HCT116 (cell line): Measurements from ENCODE around the gene THEM4. TPM values are rescaled to one million over a fixed set of nuclear protein-coding genes. Genes with fewer than 3 reads are reported as not detected.

ENCODE experiments used
- ATAC-seq: fragments of 200-7000 bp; cut with Tn5 transposase; 2 replicates; pipeline ENCODE4 v1.9.1; 2020; ENCODE audit warnings: mild to moderate bottlenecking, moderate library complexity
- BruUV-seq: library from RNA; stranded (reverse); fragments of 400-500 nt; replicated peaks from 2 replicates; lab custom pipeline; 2021; lab: Mats Ljungman, UMichigan
- CTCF ChIA-PET: fragments of 300-600 bp; sonication (Branson Sonifier 250); formaldehyde crosslinking; loops from one replicate; lab custom pipeline; 2021; ENCODE audit warnings: antibody characterized with exemption; lab: Charles Lee
- POLR2A ChIA-PET: fragments of 300-600, 350-600 bp; sonication (Branson Sonifier 250); formaldehyde crosslinking; loops from one replicate; lab custom pipeline; 2021; ENCODE audit warnings: antibody characterized with exemption; lab: Charles Lee
- RAD21 ChIA-PET, 2 experiments: fragments of 300-600 bp; sonication (Branson Sonifier 250); formaldehyde crosslinking; loops; one replicate each; lab custom pipeline; 2023; ENCODE audit warnings: low total read pairs in 2 of 2; ENCODE audit not compliant: uncharacterized antibody in 2 of 2, unreplicated experiment in 2 of 2, low non-redundant PET in 1 of 2; lab: Charles Lee
- DNase-seq: peaks from one replicate; pipeline ENCODE4 v3.0.0-alpha.2; 2010; ENCODE audit warnings: low read depth, low spot score
- H2AFZ ChIP-seq: fragments of 200-600 bp; shearing (Covaris generic), sonication (generic); 2 replicates; pipeline ENCODE4 v1.6.1; 2017; ENCODE audit warnings: low read depth, mixed run types, mixed read lengths, antibody characterized with exemption, low read length; ENCODE audit not compliant: poor library complexity, severe bottlenecking
- H3K27ac ChIP-seq: 2 replicates; pipeline ENCODE4 v1.5.1; 2012; ENCODE audit warnings: low read depth, low read length
- H3K27me3 ChIP-seq: fragments of 200-600 bp; sonication (generic); 2 replicates; pipeline ENCODE4 v1.6.1; 2016; ENCODE audit warnings: mixed run types, low read length, mixed read lengths; ENCODE audit not compliant: insufficient read depth
- H3K36me3 ChIP-seq, 2 experiments: fragments of 200-500 bp in 1 of 2; fragments of 200-600 bp in 1 of 2; sonication (Bioruptor generic) in 1 of 2; sonication (generic) in 1 of 2; 2 replicates each; pipeline versions ENCODE4 v1.5.1 to v1.6.1; 2014 to 2016; ENCODE audit warnings: low read length in 2 of 2, inconsistent platforms in 1 of 2, mixed read lengths in 1 of 2, mixed run types in 1 of 2; ENCODE audit not compliant: insufficient read depth in 2 of 2, control insufficient read depth in 1 of 2
- H3K4me1 ChIP-seq, 2 experiments: fragments of 200-600 bp in 1 of 2; sonication (generic) in 1 of 2; 2 replicates each; pipeline versions ENCODE4 v1.5.1 to v1.6.1; 2012 to 2017; ENCODE audit warnings: low read length in 2 of 2, inconsistent platforms in 1 of 2, mild to moderate bottlenecking in 1 of 2, mixed read lengths in 1 of 2, mixed run types in 1 of 2, moderate library complexity in 1 of 2; ENCODE audit not compliant: insufficient read depth in 2 of 2, control insufficient read depth in 1 of 2
- H3K4me2 ChIP-seq: fragments of 200-600 bp; sonication (generic); 2 replicates; pipeline ENCODE4 v1.6.1; 2017; ENCODE audit warnings: mixed run types, low read length, mixed read lengths
- H3K4me3 ChIP-seq, 2 experiments: fragments of 200-600 bp in 1 of 2; sonication (generic) in 1 of 2; replicated peaks in 1 of 2; 2 replicates each; pipeline ENCODE4 v1.5.1; 2011 to 2016; ENCODE audit warnings: low read length in 2 of 2, control low read depth in 1 of 2, low read depth in 1 of 2, mild to moderate bottlenecking in 1 of 2, mixed read lengths in 1 of 2, mixed run types in 1 of 2
- H3K79me2 ChIP-seq: fragments of 200-600 bp; sonication (generic); 2 replicates; pipeline ENCODE4 v1.6.1; 2017; ENCODE audit warnings: mild to moderate bottlenecking, mixed run types, low read length, moderate library complexity, mixed read lengths; ENCODE audit not compliant: insufficient read depth
- H3K9ac ChIP-seq: fragments of 200-600 bp; sonication (generic); 2 replicates; pipeline ENCODE4 v1.6.1; 2016; ENCODE audit warnings: low read length, mixed read lengths
- H3K9me2 ChIP-seq: fragments of 200-600 bp; sonication (generic), shearing (Covaris generic); 2 replicates; pipeline ENCODE4 v1.6.1; 2017; ENCODE audit warnings: mixed run types, mild to moderate bottlenecking, moderate library complexity; ENCODE audit not compliant: insufficient read depth
- H3K9me3 ChIP-seq, 2 experiments: fragments of 200-500 bp in 1 of 2; fragments of 200-600 bp in 1 of 2; sonication (Bioruptor generic) in 1 of 2; sonication (generic) in 1 of 2; 2 replicates each; pipeline ENCODE4 v1.6.1; 2014 to 2017; ENCODE audit warnings: low read length in 2 of 2, mixed read lengths in 2 of 2, inconsistent platforms in 1 of 2, low read depth in 1 of 2, mild to moderate bottlenecking in 1 of 2, mixed run types in 1 of 2, moderate library complexity in 1 of 2; ENCODE audit not compliant: control insufficient read depth in 1 of 2, insufficient read depth in 1 of 2
- H4K20me1 ChIP-seq: fragments of 200-600 bp; sonication (generic), shearing (Covaris generic); 2 replicates; pipeline ENCODE4 v1.6.1; 2017; ENCODE audit warnings: mixed run types, mild to moderate bottlenecking, moderate library complexity; ENCODE audit not compliant: insufficient read depth
- CBX3 ChIP-seq: IDR thresholded peaks from 2 replicates; pipeline ENCODE4 v1.6.1; 2012; ENCODE audit warnings: low read depth
- CEBPB ChIP-seq: IDR thresholded peaks from 2 replicates; pipeline ENCODE4 v1.6.1; 2012; ENCODE audit warnings: low read depth
- CTCF ChIP-seq, 3 experiments: fragments of 200-600 bp in 1 of 3; sonication (generic) in 1 of 3; IDR thresholded peaks in 2 of 3; conservative IDR thresholded peaks in 1 of 3; 2 replicates each; pipeline ENCODE4 v1.5.1; 2012 to 2017; ENCODE audit warnings: low read depth in 2 of 3, low read length in 2 of 3, antibody characterized with exemption in 1 of 3, borderline replicate concordance in 1 of 3, control low read depth in 1 of 3, mild to moderate bottlenecking in 1 of 3, mixed read lengths in 1 of 3, mixed run types in 1 of 3, moderate library complexity in 1 of 3; ENCODE audit not compliant: insufficient read depth in 1 of 3
- EGR1 ChIP-seq: IDR thresholded peaks from 2 replicates; pipeline ENCODE4 v1.6.1; 2012; ENCODE audit warnings: low read depth
- ELF1 ChIP-seq: IDR thresholded peaks from 2 replicates; pipeline ENCODE4 v1.6.1; 2012; ENCODE audit warnings: low read depth, borderline replicate concordance
- EZH2 ChIP-seq: fragments of 200-600 bp; sonication (generic); IDR thresholded peaks from 2 replicates; pipeline ENCODE4 v1.6.1; 2017; ENCODE audit warnings: antibody characterized with exemption, mixed run types
- EZH2phosphoT487 ChIP-seq: fragments of 200-600 bp; IDR thresholded peaks from 2 replicates; pipeline ENCODE4 v1.6.1; 2018; ENCODE audit warnings: antibody characterized with exemption, borderline replicate concordance
- FOSL1 ChIP-seq: IDR thresholded peaks from 2 replicates; pipeline ENCODE4 v1.6.1; 2012; ENCODE audit warnings: low read depth
- JUND ChIP-seq: IDR thresholded peaks from 2 replicates; pipeline ENCODE4 v1.6.1; 2012
- POLR2AphosphoS5 ChIP-seq: IDR thresholded peaks from 2 replicates; pipeline ENCODE4 v1.6.1; 2011; ENCODE audit warnings: mild to moderate bottlenecking, low read depth, low read length, moderate library complexity
- RAD21 ChIP-seq: IDR thresholded peaks from 2 replicates; pipeline ENCODE4 v1.6.1; 2012; ENCODE audit warnings: low read depth, mild to moderate bottlenecking
- REST ChIP-seq: IDR thresholded peaks from 2 replicates; pipeline ENCODE4 v1.6.1; 2012; ENCODE audit warnings: low read depth
- SIN3A ChIP-seq: IDR thresholded peaks from 2 replicates; pipeline ENCODE4 v1.6.1; 2012; ENCODE audit warnings: low read depth
- SP1 ChIP-seq: IDR thresholded peaks from 2 replicates; pipeline ENCODE4 v1.6.1; 2012; ENCODE audit warnings: low read depth
- SRF ChIP-seq: IDR thresholded peaks from 2 replicates; pipeline ENCODE4 v1.6.1; 2012; ENCODE audit warnings: low read depth
- TCF7L2 ChIP-seq: IDR thresholded peaks from 2 replicates; pipeline ENCODE4 v1.7.0; 2011; ENCODE audit warnings: borderline replicate concordance, inconsistent platforms; ENCODE audit not compliant: insufficient read depth, insufficient read length; ENCODE audit errors: extremely low read depth
- YY1 ChIP-seq: IDR thresholded peaks from 2 replicates; pipeline ENCODE4 v1.6.1; 2011; ENCODE audit warnings: low read length, low read depth, moderate library complexity, mild to moderate bottlenecking; ENCODE audit not compliant: insufficient replicate concordance; ENCODE audit errors: extremely low read depth
- ZBTB33 ChIP-seq: IDR thresholded peaks from 2 replicates; pipeline ENCODE4 v1.6.1; 2011; ENCODE audit warnings: mild to moderate bottlenecking, low read length, moderate library complexity; ENCODE audit not compliant: insufficient replicate concordance; ENCODE audit errors: extremely low read depth
- ZFX ChIP-seq: fragments of 450-650 bp; IDR thresholded peaks from 2 replicates; pipeline ENCODE4 v1.6.1; 2017
- intact Hi-C: fragments of 100-400 bp; cut with micrococcal nuclease; formaldehyde crosslinking; loops from 2 replicates; pipeline ENCODE4 v1.10.0; 2022
- total RNA-seq: library from RNA; stranded (reverse); gene quantifications from one replicate; pipeline ENCODE4 v1.2.1, GENCODE V29; 2021; ENCODE audit not compliant: unreplicated experiment

Gene THEM4
- total RNA-seq, 1 experiment from 2014 or later, result 17.0 TPM

- no peak overlapping the region for H3K4me2 ChIP-seq
- no peak overlapping the region for H3K9ac ChIP-seq
- H3K9me2 ChIP-seq, result no peaks in the 10 kb centered on the region; the same call in 1 of the 2 replicates
- H3K4me3 ChIP-seq, result no peak overlapping the region
- BruUV-seq, result no TSS peak
- no peaks in the 10 kb centered on the region for H3K27me3 ChIP-seq
- no peak overlapping the region; the same call in 1 of the 2 replicates for H3K27ac ChIP-seq
- H2AFZ ChIP-seq, result no peak overlapping the region
- ChIA-PET RAD21 (no interaction called here), POLR2A (no interaction called here), CTCF (no interaction called here)
- intact Hi-C loops, result loop anchor here (5.0 kb wide), 3 partner anchors 396 to 641 kb away; partner anchors contain the start of gene PIP5K1A
- H4K20me1 ChIP-seq, result no peaks in the 10 kb centered on the region
- peaks cover 0 to 46% of the 10 kb centered on the region in 2 experiments; a peak in 3 of 4 replicates for H3K4me1 ChIP-seq
- no peak for TF ChIP-seq SP1
- no peak for TF ChIP-seq EZH2
- no peak for TF ChIP-seq EZH2phosphoT487
- TF ChIP-seq ZBTB33, result no peak
- TF ChIP-seq ELF1, result no peak
- TF ChIP-seq SIN3A, result no peak
- no peak for TF ChIP-seq SRF
- TF ChIP-seq RAD21, result no peak
- TF ChIP-seq CBX3, result no peak
- TF ChIP-seq FOSL1, result no peak
- no peak for TF ChIP-seq TCF7L2
- no peak for TF ChIP-seq POLR2AphosphoS5
- TF ChIP-seq EGR1, result no peak
- TF ChIP-seq JUND, result no peak
- TF ChIP-seq CEBPB, result no peak
- no peak for TF ChIP-seq CTCF (IDR thresholded peaks at IDR 0.05 in 2 of 3, conservative IDR thresholded peaks at IDR 0.05 in 1 of 3; ENCODE audit: borderline replicate concordance in 1 of 3, insufficient read depth in 1 of 3, low read depth in 2 of 3, low read length in 2 of 3)
- TF ChIP-seq YY1, result no peak
- no peak for TF ChIP-seq ZFX
- no peak for TF ChIP-seq REST
- no peaks in the 10 kb centered on the region for H3K36me3 ChIP-seq
- ATAC-seq (no peak), DNase-seq (no peak)
- peaks cover 0 to 3% of the 10 kb centered on the region in 2 experiments; a peak in 1 of 4 replicates for H3K9me3 ChIP-seq
- H3K79me2 ChIP-seq, result no peaks in the 10 kb centered on the region
These were observed 71.5 kb downstream of the THEM4 start for GRCh38 chr1:151837884-151838221.
